NCI-H446 (cell line): Measurements from ENCODE around the gene CLDN7.

Experiments used
- DNase-seq, 2 experiments: peaks; one replicate each; lab custom pipeline; 2025; lab: John Stamatoyannopoulos, UW

Gene CLDN7

GRCh38 chr17:7262192-7262934 is at the start of gene CLDN7:
CLDN7 (minus strand) TSS chr17:7262478; CDS start chr17:7262043, 435 bp downstream.
- no peak for DNase-seq

- DNase-seq: no peak
Measured at GRCh38 chr17:7311110-7311705, 48.9 kb upstream of the CLDN7 start.

GRCh38 chr17:7309628-7310027 is 47.4 kb upstream of the CLDN7 start:
- no peak for DNase-seq

GRCh38 chr17:7308625-7309433 is 46.6 kb upstream of the CLDN7 start:
- DNase-seq: peak; percentile 42 to 70

GRCh38 chr17:7307686-7308624 is 45.7 kb upstream of the CLDN7 start:
- peak in 1 of 2 experiments; percentile 57 for DNase-seq

GRCh38 chr17:7306911-7307685 is 44.8 kb upstream of the CLDN7 start, which contains the start of gene EIF5A:
EIF5A (plus strand) TSS chr17:7307628; CDS start chr17:7309636, 2,008 bp downstream.
- DNase-seq: peak; percentile 99 to 100

GRCh38 chr17:7304179-7304578 is 41.9 kb upstream of the CLDN7 start:
- DNase-seq: no peak

- DNase-seq: peak; percentile 28 to 84
Measured at GRCh38 chr17:7296189-7296861, 34.0 kb upstream of the CLDN7 start.

- no peak for DNase-seq
Measured at GRCh38 chr17:7295230-7296180, 33.2 kb upstream of the CLDN7 start.

- DNase-seq: peak; percentile 60 to 92
Measured at GRCh38 chr17:7294614-7295153, 32.4 kb upstream of the CLDN7 start, which contains the start of gene YBX2. YBX2 (minus strand) TSS chr17:7294639; CDS start chr17:7294500, 139 bp downstream.

GRCh38 chr17:7293816-7294613 is 31.7 kb upstream of the CLDN7 start:
- DNase-seq: no peak

GRCh38 chr17:7293159-7293558 is 30.9 kb upstream of the CLDN7 start:
- DNase-seq: no peak

GRCh38 chr17:7292729-7293128 is 30.5 kb upstream of the CLDN7 start:
- no peak for DNase-seq

GRCh38 chr17:7292194-7292593 is 29.9 kb upstream of the CLDN7 start:
- DNase-seq: no peak

GRCh38 chr17:7290685-7291084 is 28.4 kb upstream of the CLDN7 start:
- DNase-seq: no peak

GRCh38 chr17:7290166-7290565 is 27.9 kb upstream of the CLDN7 start:
- no peak for DNase-seq

GRCh38 chr17:7289256-7290032 is 27.2 kb upstream of the CLDN7 start:
- no peak for DNase-seq
